ENCODE results near the gene HSFX1.

HSFX1 gene

GRCh38 chrX:149807747-149808458 lies 34.0 kb downstream of the HSFX1 start:
- DNase-seq = no peak

GRCh38 chrX:149818652-149819051 lies 44.8 kb downstream of the HSFX1 start:
- DNase-seq = no peak

- no peak for DNase-seq
Observed at GRCh38 chrX:149819371-149819770, 45.5 kb downstream of the HSFX1 start.

GRCh38 chrX:149825424-149825823 lies 51.6 kb downstream of the HSFX1 start:
- DNase-seq = peak in 3 of 4 experiments; percentile 1 to 45 (median 19)

All from suppressor macrophage (primary cell).